HG03097 (cell line): Measurements from ENCODE around the gene MAGEF1.

Source experiments
- ATAC-seq: cut with Tn5 transposase; IDR thresholded peaks from one replicate; pipeline ENCODE4 v1.9.1; 2021; ENCODE audit not compliant: unreplicated experiment, low FRiP score

The MAGEF1 gene

GRCh38 chr3:184727357-184728009 lies 15.6 kb upstream of the MAGEF1 start:
- no peak for ATAC-seq

DNA sequence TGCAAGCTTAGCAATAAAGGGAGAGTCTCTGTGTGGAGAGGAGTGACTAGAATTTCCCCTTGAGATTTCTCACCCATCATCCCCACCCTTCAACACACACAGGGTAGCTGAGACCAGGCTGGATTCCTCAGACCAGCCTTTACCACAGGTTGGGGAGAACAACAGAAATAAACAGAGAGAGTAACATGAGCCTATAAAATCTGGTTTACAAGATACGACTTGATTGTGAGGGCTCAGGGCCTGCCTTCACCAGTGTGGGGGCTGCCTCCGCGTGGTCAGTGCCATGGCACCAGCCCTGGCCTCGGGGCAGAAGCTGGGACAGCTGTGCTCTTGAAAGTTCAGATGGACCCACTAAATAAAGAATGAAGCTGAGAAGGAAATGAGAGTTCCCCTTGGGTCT lies 14.6 kb upstream of the MAGEF1 start:
- no peak for ATAC-seq

DNA sequence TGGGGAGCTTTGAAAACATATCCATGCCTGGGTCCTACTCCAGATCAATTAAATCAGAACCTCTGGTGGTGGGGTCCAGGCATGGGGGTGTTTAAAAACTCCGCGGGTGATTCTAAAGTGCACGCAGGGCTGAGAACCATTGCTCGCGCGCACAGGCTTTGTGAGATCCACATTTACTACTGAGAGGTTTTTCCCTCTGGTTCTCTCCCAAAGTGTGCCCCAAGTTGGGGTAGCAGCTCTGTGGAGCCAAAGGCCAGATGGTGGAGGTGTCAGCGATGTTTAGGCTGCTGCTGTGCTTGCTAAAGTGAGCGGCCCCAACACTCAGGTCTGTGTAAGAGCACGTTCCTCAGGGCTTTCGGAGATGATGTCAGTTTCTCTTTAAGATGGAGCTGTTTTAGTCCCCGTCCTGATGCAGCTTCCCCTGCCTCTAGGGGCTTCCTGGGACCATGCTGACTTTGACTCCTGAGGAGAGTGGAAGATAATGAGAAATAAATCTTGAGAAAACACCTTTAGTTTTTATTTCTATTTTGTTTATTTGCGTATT lies 13.4 kb upstream of the MAGEF1 start:
- ATAC-seq, result no peak

GRCh38 chr3:184724699-184725098 lies 12.8 kb upstream of the MAGEF1 start:
- ATAC-seq, result no peak

DNA sequence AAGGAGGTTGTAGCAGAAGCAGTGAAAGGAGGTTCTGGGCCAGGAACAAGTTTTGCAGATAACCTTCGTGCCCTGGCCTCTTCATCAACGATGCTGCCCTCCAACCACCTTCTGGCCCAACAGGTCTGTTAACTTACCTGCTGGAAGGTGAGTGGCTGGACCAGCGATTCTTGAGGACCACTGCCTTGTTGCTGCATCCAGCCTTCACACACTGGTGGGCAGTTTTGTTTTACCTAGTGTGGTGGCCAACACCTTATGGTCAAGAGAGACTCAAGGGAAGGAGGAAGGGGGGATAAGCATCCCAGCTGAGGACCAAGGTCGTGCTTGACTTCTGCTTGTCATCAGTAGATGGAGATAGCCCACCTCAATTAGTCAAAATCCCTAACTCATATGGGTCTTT lies 7.8 kb upstream of the MAGEF1 start:
- no peak for ATAC-seq

DNA sequence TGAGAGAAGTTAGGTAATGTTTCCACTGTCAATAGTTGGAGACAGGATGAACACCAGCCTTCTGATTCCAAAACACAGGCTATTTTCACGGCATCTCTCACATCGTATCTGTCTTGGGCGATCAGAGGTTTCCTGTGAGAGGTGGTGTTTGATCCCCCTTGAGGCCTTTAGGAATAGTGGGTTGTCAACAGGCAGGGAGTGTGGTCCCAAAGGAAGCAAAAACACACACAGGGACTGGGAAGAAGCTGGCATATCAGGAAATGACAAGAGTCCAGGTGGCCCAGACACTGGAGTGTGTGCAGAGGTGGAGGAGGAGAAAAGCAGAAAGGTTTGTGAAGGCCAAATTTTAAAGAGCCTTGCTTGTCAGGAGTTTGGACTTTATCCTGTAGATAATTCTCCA lies 6.6 kb upstream of the MAGEF1 start:
- no peak for ATAC-seq

DNA sequence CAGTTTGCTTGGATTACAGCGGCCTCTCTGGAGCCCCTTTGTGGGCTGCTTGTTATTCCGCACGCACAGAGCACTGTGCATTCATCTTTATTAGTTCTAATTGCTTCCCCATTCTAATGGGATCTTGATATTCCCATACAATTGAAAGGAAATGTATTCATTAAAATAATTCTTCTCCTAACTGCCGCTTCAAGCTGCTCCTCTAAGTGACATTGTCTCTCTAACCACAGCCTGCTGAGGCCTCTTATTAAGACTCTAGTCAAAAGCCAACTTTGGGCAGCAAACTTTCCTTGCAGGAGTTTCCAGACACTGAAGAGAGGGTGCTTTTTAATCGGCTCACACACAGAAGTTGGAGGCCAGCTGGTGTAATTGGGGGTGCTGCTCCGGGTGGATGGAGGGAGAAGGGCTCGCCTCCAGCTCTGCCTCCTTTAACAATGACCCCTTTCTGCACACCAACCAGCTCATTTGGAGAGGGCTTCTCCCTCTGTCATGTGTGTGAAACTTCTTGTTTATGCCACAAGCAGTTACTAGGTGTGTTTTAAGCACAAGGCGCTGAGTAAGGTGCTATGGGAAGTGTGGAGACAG lies 5.6 kb upstream of the MAGEF1 start:
- no peak for ATAC-seq

DNA sequence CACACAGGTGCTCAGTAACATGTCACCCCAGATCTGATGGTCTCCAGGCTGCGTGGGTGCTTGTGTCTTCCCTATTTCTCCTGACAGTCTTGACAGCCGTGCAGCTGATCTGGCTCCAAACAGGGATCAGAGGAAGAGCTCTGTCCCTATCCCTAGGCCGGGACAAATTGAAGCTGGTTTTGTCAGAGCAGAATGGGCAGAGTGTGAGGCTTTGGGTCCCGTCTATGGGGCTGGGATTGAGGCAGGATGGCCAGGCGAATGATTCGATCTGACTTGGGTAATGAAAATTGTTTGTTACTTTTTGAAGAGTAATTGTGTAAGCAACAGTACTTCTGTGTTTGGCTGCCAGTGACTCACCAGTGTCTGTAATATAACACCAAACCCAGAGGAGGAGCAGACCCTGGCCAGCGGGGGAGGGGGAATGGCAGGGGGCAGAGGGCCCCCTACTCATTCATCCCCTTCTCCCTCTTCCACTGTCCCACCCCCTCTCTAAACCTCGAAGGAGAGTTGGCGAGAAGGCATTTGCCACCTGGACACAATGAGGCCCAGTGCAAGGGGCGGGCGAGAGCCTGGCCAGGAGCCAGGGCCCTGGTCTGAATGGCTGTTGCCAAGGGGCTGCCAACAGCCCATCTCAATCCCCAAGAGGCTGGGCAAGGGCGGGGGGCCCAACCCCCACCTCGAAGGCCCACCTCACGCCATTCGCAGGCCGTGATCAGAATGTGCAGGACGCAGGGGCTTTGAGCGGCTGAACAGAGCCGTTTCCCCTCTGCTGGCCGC lies 4.9 kb upstream of the MAGEF1 start:
- ATAC-seq, result no peak

GRCh38 chr3:184715943-184716621 lies 4.2 kb upstream of the MAGEF1 start:
- no peak for ATAC-seq

DNA sequence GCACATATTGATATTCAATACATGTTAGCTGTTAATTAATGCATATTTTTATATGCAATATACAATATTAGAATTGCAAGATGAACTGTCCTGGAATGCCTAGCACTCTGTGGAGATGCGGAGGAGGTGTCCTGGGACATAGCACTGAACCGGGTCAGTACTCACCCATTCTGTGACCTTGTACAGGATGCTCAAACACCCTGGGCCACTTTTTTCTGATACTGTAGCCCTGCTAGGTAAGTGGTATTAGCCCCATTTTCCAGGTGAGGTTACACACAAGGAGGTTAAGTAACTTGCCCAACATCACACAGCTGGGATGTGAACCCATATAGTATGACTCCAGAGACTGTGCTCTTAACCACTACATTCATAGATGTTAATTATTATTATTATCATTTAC lies 1.7 kb upstream of the MAGEF1 start:
- no peak for ATAC-seq

- no peak for ATAC-seq
Observed at GRCh38 chr3:184713040-184713355, 1.1 kb upstream of the MAGEF1 start.

GRCh38 chr3:184712248-184713039 lies 580 bp upstream of the MAGEF1 start:
- no peak for ATAC-seq

GRCh38 chr3:184710870-184711492 lies 883 bp downstream of the MAGEF1 start:
- peak; percentile 25 for ATAC-seq

- no peak for ATAC-seq
Observed at GRCh38 chr3:184703657-184704056, 8.2 kb downstream of the MAGEF1 start.

DNA sequence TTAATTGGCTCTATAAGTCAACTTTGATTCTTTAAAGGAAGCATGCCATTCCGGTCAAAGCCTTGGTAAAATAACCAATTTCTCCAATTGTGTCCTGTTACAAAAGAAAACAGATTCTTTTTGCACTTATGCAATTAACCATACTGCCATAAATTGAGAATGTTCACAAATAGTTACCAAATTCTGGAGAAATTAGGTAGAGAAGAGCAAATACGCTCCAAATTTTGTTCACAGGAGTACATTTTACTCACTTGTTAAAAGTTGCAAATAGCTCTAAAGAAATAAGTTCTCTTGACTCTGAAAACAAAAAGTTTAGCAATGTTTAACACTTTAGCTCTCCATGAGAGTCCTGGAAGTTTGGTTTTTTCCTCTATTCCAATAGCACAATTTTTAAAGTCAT lies 11.1 kb downstream of the MAGEF1 start:
- no peak for ATAC-seq

DNA sequence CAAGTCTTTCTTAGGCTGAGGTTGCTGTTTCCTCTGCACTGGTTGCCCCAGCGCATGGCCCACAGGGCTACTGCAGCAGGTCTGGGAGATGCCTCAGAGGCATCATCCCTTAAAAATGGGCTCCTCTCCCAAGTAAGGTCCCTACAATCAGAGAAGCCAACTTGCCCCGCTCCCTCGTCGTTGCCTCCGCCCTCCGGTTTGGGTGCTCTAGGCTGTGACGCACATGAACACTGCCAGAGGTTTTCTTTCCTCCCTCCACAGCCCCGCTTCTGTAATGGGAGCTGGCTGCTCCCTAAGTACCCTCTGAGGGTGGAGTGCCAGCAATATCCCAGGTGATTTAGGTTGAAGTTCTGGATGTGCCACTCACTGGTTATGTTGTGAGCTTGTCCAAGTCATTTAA lies 14.0 kb downstream of the MAGEF1 start:
- no peak for ATAC-seq

DNA sequence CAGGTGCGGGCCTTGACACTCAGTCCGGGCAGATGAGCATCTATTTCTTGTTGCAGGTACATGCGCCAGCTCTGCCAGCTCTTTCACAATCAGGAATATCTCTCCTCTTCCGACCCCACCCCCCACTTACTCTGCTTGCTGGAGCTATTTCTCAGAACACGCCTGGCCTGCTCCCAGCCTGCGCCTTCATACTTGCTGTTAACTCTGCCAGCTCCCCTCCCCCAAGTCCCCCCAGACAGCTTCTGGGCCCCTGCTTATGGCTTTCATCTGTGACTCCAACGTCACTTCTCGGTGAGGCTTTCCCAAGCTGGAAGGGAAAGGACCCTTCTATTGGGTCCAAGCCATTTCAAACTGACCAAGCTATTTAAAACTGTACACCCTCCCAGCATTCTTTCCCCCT lies 15.2 kb downstream of the MAGEF1 start:
- no peak for ATAC-seq

DNA sequence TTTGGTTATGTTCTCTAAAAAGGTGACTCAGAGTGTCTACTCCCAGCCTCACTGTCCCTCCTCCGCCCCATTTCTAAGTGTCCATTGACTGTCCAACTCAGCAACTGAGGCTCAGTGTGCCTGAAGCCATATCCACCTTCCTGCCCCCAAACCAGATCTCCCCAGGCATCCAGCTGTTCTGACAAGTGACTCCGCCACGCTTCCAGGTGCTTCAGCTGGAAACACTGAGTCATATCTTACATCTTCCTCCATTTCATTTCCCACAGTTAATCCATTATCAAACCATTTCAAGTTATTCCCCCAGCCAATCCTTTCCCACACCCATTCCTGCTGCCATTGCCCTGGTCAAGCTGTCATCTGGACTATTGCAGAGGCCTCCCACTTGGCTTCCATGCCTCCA lies 17.1 kb downstream of the MAGEF1 start:
- no peak for ATAC-seq

- ATAC-seq, result no peak
Observed at GRCh38 chr3:184694133-184694665, 17.7 kb downstream of the MAGEF1 start.
